Endothelial cell (in vitro differentiated cells): ENCODE results near the gene MARVELD1. TPM values are rescaled to one million over a fixed set of nuclear protein-coding genes. Genes with fewer than 3 reads are reported as not detected.

Experiments used
- DNase-seq: peaks from one replicate; pipeline ENCODE4 v3.0.0; 2021; ENCODE audit warnings: low spot score
- H3K27ac Mint-ChIP-seq: one replicate; pipeline ENCODE4 v1.8.0; 2021; ENCODE audit warnings: mixed read lengths, inconsistent platforms; ENCODE audit not compliant: unreplicated experiment
- H3K27me3 Mint-ChIP-seq: one replicate; pipeline ENCODE4 v1.8.0; 2021; ENCODE audit warnings: mild to moderate bottlenecking, moderate library complexity, mixed read lengths, inconsistent platforms; ENCODE audit not compliant: unreplicated experiment
- H3K36me3 Mint-ChIP-seq: one replicate; pipeline ENCODE4 v1.8.0; 2021; ENCODE audit warnings: mild to moderate bottlenecking, low read depth, mixed read lengths, inconsistent platforms; ENCODE audit not compliant: unreplicated experiment
- H3K4me1 Mint-ChIP-seq: one replicate; pipeline ENCODE4 v1.8.0; 2021; ENCODE audit warnings: mild to moderate bottlenecking, mixed read lengths, inconsistent platforms; ENCODE audit not compliant: unreplicated experiment
- H3K4me3 Mint-ChIP-seq: one replicate; pipeline ENCODE4 v1.8.0; 2021; ENCODE audit warnings: mild to moderate bottlenecking, mixed read lengths, inconsistent platforms; ENCODE audit not compliant: unreplicated experiment
- H3K9me3 Mint-ChIP-seq: one replicate; pipeline ENCODE4 v1.8.0; 2021; ENCODE audit warnings: mixed read lengths, inconsistent platforms; ENCODE audit not compliant: unreplicated experiment
- CTCF ChIP-seq: fragments of 200-600 bp; sonication (generic); IDR thresholded peaks from one replicate; pipeline ENCODE4 v1.5.0; 2021; ENCODE audit warnings: antibody characterized with exemption; ENCODE audit not compliant: unreplicated experiment
- total RNA-seq: library from RNA; stranded (reverse); fragmentation: NEBNext Ultra II Directional; extraction: Animal tissue kit (Norgen Biotek cat#: 25700); gene quantifications from one replicate; pipeline ENCODE4 v1.2.1, GENCODE V29; 2021; ENCODE audit not compliant: unreplicated experiment

Gene MARVELD1
- total RNA-seq, 1 donor from 2014 or later = 21.0 TPM

GRCh38 chr10:97765201-97765600, 51.7 kb downstream of the MARVELD1 start:
- no peak overlapping the region for H3K4me3 Mint-ChIP-seq
- no peak for TF ChIP-seq CTCF
- peaks cover 9% of the 10 kb centered on the region for H3K27me3 Mint-ChIP-seq
- no peak for DNase-seq
- no peaks in the 10 kb centered on the region for H3K4me1 Mint-ChIP-seq
- peaks cover 9% of the 10 kb centered on the region for H3K36me3 Mint-ChIP-seq
- no peaks in the 10 kb centered on the region for H3K9me3 Mint-ChIP-seq
- H3K27ac Mint-ChIP-seq = no peak overlapping the region

GRCh38 chr10:97766106-97766810, 52.7 kb downstream of the MARVELD1 start:
- no peak overlapping the region for H3K27ac Mint-ChIP-seq
- TF ChIP-seq CTCF = no peak
- H3K27me3 Mint-ChIP-seq = peaks cover 16% of the 10 kb centered on the region
- H3K9me3 Mint-ChIP-seq = no peaks in the 10 kb centered on the region
- no peak overlapping the region for H3K4me3 Mint-ChIP-seq
- DNase-seq = no peak
- H3K36me3 Mint-ChIP-seq = peaks cover 6% of the 10 kb centered on the region
- no peaks in the 10 kb centered on the region for H3K4me1 Mint-ChIP-seq

- DNase-seq = no peak
- no peak overlapping the region for H3K27ac Mint-ChIP-seq
- H3K36me3 Mint-ChIP-seq = peaks cover 2% of the 10 kb centered on the region
- H3K4me3 Mint-ChIP-seq = no peak overlapping the region
- H3K27me3 Mint-ChIP-seq = peaks cover 20% of the 10 kb centered on the region
- TF ChIP-seq CTCF = no peak
- no peaks in the 10 kb centered on the region for H3K9me3 Mint-ChIP-seq
- peaks cover 2% of the 10 kb centered on the region for H3K4me1 Mint-ChIP-seq
These were observed 53.7 kb downstream of the MARVELD1 start for GRCh38 chr10:97766996-97767924.

Other genes starting within 250 kb of the MARVELD1 start
- gene MMS19, start 215.3 kb upstream of the MARVELD1 start, total RNA-seq = 127 TPM
- gene UBTD1, start 214.8 kb upstream of the MARVELD1 start, total RNA-seq = 78.0 TPM
- 0.33 TPM for gene ANKRD2, start 141.0 kb upstream of the MARVELD1 start, total RNA-seq
- gene HOGA1, start 129.3 kb upstream of the MARVELD1 start, total RNA-seq = 0.85 TPM
- gene C10orf62, start 124.0 kb upstream of the MARVELD1 start, total RNA-seq = not detected
- 10.9 TPM for gene MORN4, start 80.2 kb upstream of the MARVELD1 start, total RNA-seq
- 35.4 TPM for gene PI4K2A, start 73.1 kb upstream of the MARVELD1 start, total RNA-seq
- 0.67 TPM for gene AVPI1, start 26.5 kb upstream of the MARVELD1 start, total RNA-seq
- gene ZFYVE27, start 23.4 kb downstream of the MARVELD1 start, total RNA-seq = 19.2 TPM
- 3.5 TPM for gene SFRP5, start 58.3 kb downstream of the MARVELD1 start, total RNA-seq
- 2.5 TPM for gene GOLGA7B, start 136.1 kb downstream of the MARVELD1 start, total RNA-seq